ENCODE data around the gene OPN4. TPM values are rescaled to one million over a fixed set of nuclear protein-coding genes. Genes with fewer than 3 reads are reported as not detected.

The OPN4 gene
- total RNA-seq, 1 donor from 2014 or later = not detected

DNA sequence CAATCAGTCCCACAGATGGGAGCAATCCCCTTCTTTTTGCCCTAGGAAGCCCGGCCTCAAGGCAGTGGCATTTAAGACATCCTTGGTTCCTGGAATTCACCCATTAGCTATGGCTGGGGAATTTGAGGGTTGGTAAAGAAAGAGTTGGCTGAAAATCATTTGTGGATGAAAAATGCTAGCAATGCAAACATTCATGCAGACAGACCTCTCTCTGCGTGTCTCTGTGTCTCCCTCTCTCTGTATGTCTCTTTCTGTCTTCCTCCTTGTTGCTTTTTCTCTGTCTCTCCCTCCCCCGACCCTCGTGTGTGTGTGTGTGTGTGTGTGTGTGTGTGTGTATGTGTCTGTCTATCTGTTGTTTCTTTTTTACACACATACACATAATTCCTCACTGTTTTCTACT, 33.4 kb downstream of the OPN4 start:
- Mint-ChIP-seq H3K27me3 (ENCODE audit: low read depth, unreplicated experiment) (peaks cover 11% of the 10 kb centered on the region), H3K9me3 (ENCODE audit: unreplicated experiment) (no peaks in the 10 kb centered on the region), H3K4me1 (ENCODE audit: low read depth, unreplicated experiment) (peaks cover 31% of the 10 kb centered on the region), H3K36me3 (ENCODE audit: low read depth, unreplicated experiment) (no peaks in the 10 kb centered on the region), H3K4me3 (ENCODE audit: unreplicated experiment) (no peak overlapping the region), H3K27ac (ENCODE audit: unreplicated experiment) (peak overlapping the region; percentile 81)
- Histone ChIP-seq H3K79me2 (ENCODE audit: insufficient read depth, low read length) (no peaks in the 10 kb centered on the region), H3K4me2 (ENCODE audit: low read length) (peak overlapping the region; percentile 74), H3K4me3 (ENCODE audit: insufficient read depth, low read depth, low read length) (no peak overlapping the region), H2AFZ (ENCODE audit: low read depth, low read length) (peak overlapping the region; percentile 38), H3K27ac (ENCODE audit: low read depth, low read length) (peak overlapping the region; percentile 26), H3K27me3 (ENCODE audit: insufficient read depth, low read length) (peaks cover 2% of the 10 kb centered on the region), H3K9ac (ENCODE audit: low read length) (peak overlapping the region; percentile 61), H3K36me3 (ENCODE audit: insufficient read depth, low read length) (no peaks in the 10 kb centered on the region), H4K20me1 (ENCODE audit: insufficient read depth, low read length) (no peaks in the 10 kb centered on the region), H3K9me3 (ENCODE audit: insufficient read depth, low read depth, low read length) (no peaks in the 10 kb centered on the region), H3K4me1 (ENCODE audit: insufficient read depth, low read length) (peaks cover 14% of the 10 kb centered on the region)
- TF ChIP-seq CTCF (IDR thresholded peaks at IDR 0.05; ENCODE audit: insufficient read depth, low read depth, low read length) = no peak
- TF ChIP-seq EZH2 (IDR thresholded peaks at IDR 0.05; ENCODE audit: insufficient read depth, low read length) = no peak
- DNase-seq (ENCODE audit: low read depth) (peak; percentile 83), FAIRE-seq (peak; percentile 97)

- peaks cover 31% of the 10 kb centered on the region for H3K4me1 Mint-ChIP-seq (ENCODE audit: low read depth, unreplicated experiment)
Observed at GRCh38 chr10:86688398-86688921, 34.1 kb downstream of the OPN4 start.

More at GRCh38 chr10:86688398-86688921, 34.1 kb downstream of the OPN4 start:
- Histone ChIP-seq H3K79me2 (ENCODE audit: insufficient read depth, low read length) (no peaks in the 10 kb centered on the region), H2AFZ (ENCODE audit: low read depth, low read length) (no peak overlapping the region), H3K9ac (ENCODE audit: low read length) (peak overlapping the region; percentile 61), H3K27ac (ENCODE audit: low read depth, low read length) (no peak overlapping the region), H3K36me3 (ENCODE audit: insufficient read depth, low read length) (no peaks in the 10 kb centered on the region), H3K27me3 (ENCODE audit: insufficient read depth, low read length) (peaks cover 2% of the 10 kb centered on the region), H3K4me1 (ENCODE audit: insufficient read depth, low read length) (peaks cover 14% of the 10 kb centered on the region), H3K4me3 (ENCODE audit: insufficient read depth, low read depth, low read length) (no peak overlapping the region), H3K4me2 (ENCODE audit: low read length) (peak overlapping the region; percentile 74), H3K9me3 (ENCODE audit: insufficient read depth, low read depth, low read length) (no peaks in the 10 kb centered on the region), H4K20me1 (ENCODE audit: insufficient read depth, low read length) (no peaks in the 10 kb centered on the region)
- peak; percentile 43 for DNase-seq (ENCODE audit: low read depth)
- no peak overlapping the region for H3K4me3 Mint-ChIP-seq (ENCODE audit: unreplicated experiment)
- H3K27me3 Mint-ChIP-seq (ENCODE audit: low read depth, unreplicated experiment) = peaks cover 8% of the 10 kb centered on the region
- H3K36me3 Mint-ChIP-seq (ENCODE audit: low read depth, unreplicated experiment) = no peaks in the 10 kb centered on the region
- FAIRE-seq = no peak
- peak; percentile 68 for TF ChIP-seq CTCF (IDR thresholded peaks at IDR 0.05; ENCODE audit: insufficient read depth, low read depth, low read length)
- TF ChIP-seq EZH2 (IDR thresholded peaks at IDR 0.05; ENCODE audit: insufficient read depth, low read length) = no peak
- no peaks in the 10 kb centered on the region for H3K9me3 Mint-ChIP-seq (ENCODE audit: unreplicated experiment)
- no peak overlapping the region for H3K27ac Mint-ChIP-seq (ENCODE audit: unreplicated experiment)

Data from astrocyte (in vitro differentiated cells and primary cell).